ENCODE data around the gene VEZF1. TPM values are rescaled to one million over a fixed set of nuclear protein-coding genes. Genes with fewer than 3 reads are reported as not detected.

The VEZF1 gene
- total and polyA plus RNA-seq, 2 experiments from 2014 or later = 36.0 to 67.7 TPM

GRCh38 chr17:57927048-57927723 is 60.9 kb downstream of the VEZF1 start:
- Mint-ChIP-seq H3K36me3 (ENCODE audit: low read depth) (no peaks in the 10 kb centered on the region), H3K27me3 (ENCODE audit: insufficient read depth, low read depth, poor library complexity) (peaks cover 24% of the 10 kb centered on the region), H3K27ac (no peak overlapping the region), H3K9me3 (no peaks in the 10 kb centered on the region), H3K4me1 (peaks cover 45% of the 10 kb centered on the region), H3K4me3 (peak overlapping the region; percentile 16; the same call in 1 of the 3 replicates)
- TF ChIP-seq STAT1 (IDR thresholded peaks at IDR 0.05; ENCODE audit: unreplicated experiment) (no peak), CREB1 (CRISPR knock-in tag; IDR thresholded peaks at IDR 0.05; ENCODE audit: low read depth) (no peak), JUNB (IDR thresholded peaks at IDR 0.05; ENCODE audit: unreplicated experiment) (no peak), ZNF114 (CRISPR knock-in tag; IDR thresholded peaks at IDR 0.05) (no peak), ZNF331 (CRISPR knock-in tag; IDR thresholded peaks at IDR 0.05; ENCODE audit: low read depth) (no peak), EZH2phosphoT487 (IDR thresholded peaks at IDR 0.05; ENCODE audit: unreplicated experiment) (no peak), ZNF462 (CRISPR knock-in tag; IDR thresholded peaks at IDR 0.05) (no peak), NANOG (IDR thresholded peaks at IDR 0.05; ENCODE audit: borderline replicate concordance) (no peak), EZH2 (IDR thresholded peaks at IDR 0.05; ENCODE audit: low read depth, unreplicated experiment) (no peak), POLR2AphosphoS5 (IDR thresholded peaks at IDR 0.05; ENCODE audit: low read depth) (no peak)
- TF ChIP-seq, protein P1, sequence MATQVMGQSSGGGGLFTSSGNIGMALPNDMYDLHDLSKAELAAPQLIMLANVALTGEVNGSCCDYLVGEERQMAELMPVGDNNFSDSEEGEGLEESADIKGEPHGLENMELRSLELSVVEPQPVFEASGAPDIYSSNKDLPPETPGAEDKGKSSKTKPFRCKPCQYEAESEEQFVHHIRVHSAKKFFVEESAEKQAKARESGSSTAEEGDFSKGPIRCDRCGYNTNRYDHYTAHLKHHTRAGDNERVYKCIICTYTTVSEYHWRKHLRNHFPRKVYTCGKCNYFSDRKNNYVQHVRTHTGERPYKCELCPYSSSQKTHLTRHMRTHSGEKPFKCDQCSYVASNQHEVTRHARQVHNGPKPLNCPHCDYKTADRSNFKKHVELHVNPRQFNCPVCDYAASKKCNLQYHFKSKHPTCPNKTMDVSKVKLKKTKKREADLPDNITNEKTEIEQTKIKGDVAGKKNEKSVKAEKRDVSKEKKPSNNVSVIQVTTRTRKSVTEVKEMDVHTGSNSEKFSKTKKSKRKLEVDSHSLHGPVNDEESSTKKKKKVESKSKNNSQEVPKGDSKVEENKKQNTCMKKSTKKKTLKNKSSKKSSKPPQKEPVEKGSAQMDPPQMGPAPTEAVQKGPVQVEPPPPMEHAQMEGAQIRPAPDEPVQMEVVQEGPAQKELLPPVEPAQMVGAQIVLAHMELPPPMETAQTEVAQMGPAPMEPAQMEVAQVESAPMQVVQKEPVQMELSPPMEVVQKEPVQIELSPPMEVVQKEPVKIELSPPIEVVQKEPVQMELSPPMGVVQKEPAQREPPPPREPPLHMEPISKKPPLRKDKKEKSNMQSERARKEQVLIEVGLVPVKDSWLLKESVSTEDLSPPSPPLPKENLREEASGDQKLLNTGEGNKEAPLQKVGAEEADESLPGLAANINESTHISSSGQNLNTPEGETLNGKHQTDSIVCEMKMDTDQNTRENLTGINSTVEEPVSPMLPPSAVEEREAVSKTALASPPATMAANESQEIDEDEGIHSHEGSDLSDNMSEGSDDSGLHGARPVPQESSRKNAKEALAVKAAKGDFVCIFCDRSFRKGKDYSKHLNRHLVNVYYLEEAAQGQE (IDR thresholded peaks at IDR 0.05; ENCODE audit: unreplicated experiment) = no peak
- TF ChIP-seq, protein P2, sequence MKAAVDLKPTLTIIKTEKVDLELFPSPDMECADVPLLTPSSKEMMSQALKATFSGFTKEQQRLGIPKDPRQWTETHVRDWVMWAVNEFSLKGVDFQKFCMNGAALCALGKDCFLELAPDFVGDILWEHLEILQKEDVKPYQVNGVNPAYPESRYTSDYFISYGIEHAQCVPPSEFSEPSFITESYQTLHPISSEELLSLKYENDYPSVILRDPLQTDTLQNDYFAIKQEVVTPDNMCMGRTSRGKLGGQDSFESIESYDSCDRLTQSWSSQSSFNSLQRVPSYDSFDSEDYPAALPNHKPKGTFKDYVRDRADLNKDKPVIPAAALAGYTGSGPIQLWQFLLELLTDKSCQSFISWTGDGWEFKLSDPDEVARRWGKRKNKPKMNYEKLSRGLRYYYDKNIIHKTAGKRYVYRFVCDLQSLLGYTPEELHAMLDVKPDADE (IDR thresholded peaks at IDR 0.05) = no peak
- TF ChIP-seq, protein P3, sequence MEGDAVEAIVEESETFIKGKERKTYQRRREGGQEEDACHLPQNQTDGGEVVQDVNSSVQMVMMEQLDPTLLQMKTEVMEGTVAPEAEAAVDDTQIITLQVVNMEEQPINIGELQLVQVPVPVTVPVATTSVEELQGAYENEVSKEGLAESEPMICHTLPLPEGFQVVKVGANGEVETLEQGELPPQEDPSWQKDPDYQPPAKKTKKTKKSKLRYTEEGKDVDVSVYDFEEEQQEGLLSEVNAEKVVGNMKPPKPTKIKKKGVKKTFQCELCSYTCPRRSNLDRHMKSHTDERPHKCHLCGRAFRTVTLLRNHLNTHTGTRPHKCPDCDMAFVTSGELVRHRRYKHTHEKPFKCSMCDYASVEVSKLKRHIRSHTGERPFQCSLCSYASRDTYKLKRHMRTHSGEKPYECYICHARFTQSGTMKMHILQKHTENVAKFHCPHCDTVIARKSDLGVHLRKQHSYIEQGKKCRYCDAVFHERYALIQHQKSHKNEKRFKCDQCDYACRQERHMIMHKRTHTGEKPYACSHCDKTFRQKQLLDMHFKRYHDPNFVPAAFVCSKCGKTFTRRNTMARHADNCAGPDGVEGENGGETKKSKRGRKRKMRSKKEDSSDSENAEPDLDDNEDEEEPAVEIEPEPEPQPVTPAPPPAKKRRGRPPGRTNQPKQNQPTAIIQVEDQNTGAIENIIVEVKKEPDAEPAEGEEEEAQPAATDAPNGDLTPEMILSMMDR (conservative IDR thresholded peaks at IDR 0.05; ENCODE audit: low read depth in 2 of 2) = no peak
- Histone ChIP-seq H3K36me3 (ENCODE audit: insufficient read depth) (no peaks in the 10 kb centered on the region), H3K27ac (ENCODE audit: low read depth) (0 out of 2 replicates have a peak overlapping the region, but pooled peaks have one; percentile 5), H3K9me2 (ENCODE audit: insufficient read depth) (no peaks in the 10 kb centered on the region), H3K4me3 (no peak overlapping the region), H4K20me1 (replicated peaks; ENCODE audit: insufficient read depth) (no peaks in the 10 kb centered on the region), H3K4me1 (ENCODE audit: insufficient read depth) (peaks cover 15% of the 10 kb centered on the region), H3K79me2 (replicated peaks; ENCODE audit: insufficient read depth) (no peaks in the 10 kb centered on the region), H2AFZ (no peak overlapping the region), H3F3A (replicated peaks; ENCODE audit: low read depth) (no peaks in the 10 kb centered on the region), H3K4me2 (peak overlapping the region; percentile 55; the same call in 1 of the 2 replicates), H3K27me3 (ENCODE audit: insufficient read depth) (no peaks in the 10 kb centered on the region)
- DNase-seq (ENCODE audit: low spot score) (peak; percentile 60), ATAC-seq (peak; percentile 87)

All from GM23338 (cell line).